ENCODE data around the gene RTN1.

Gene RTN1

GRCh38 chr14:59707778-59708561 is 162.6 kb downstream of the RTN1 start:
- no peak overlapping the region for H3K27ac ChIP-seq (ENCODE audit: low read depth, low read length)
- no peaks in the 10 kb centered on the region for H3K27me3 ChIP-seq (ENCODE audit: control insufficient read depth, insufficient read depth, low read length)
- no peak overlapping the region for H3K9ac ChIP-seq (ENCODE audit: low read length)
- H3K4me3 ChIP-seq (ENCODE audit: low read length): no peak overlapping the region
- no peaks in the 10 kb centered on the region for H3K4me1 ChIP-seq (ENCODE audit: control insufficient read depth, insufficient read depth, low read length)
- no peaks in the 10 kb centered on the region for H3K36me3 ChIP-seq (ENCODE audit: control insufficient read depth, insufficient read depth, low read length)

- H3K27ac ChIP-seq (ENCODE audit: low read depth, low read length): no peak overlapping the region
- H3K36me3 ChIP-seq (ENCODE audit: control insufficient read depth, insufficient read depth, low read length): no peaks in the 10 kb centered on the region
- H3K4me1 ChIP-seq (ENCODE audit: control insufficient read depth, insufficient read depth, low read length): no peaks in the 10 kb centered on the region
- H3K27me3 ChIP-seq (ENCODE audit: control insufficient read depth, insufficient read depth, low read length): no peaks in the 10 kb centered on the region
- H3K4me3 ChIP-seq (ENCODE audit: low read length): no peak overlapping the region
- no peak overlapping the region for H3K9ac ChIP-seq (ENCODE audit: low read length)
Observed at GRCh38 chr14:59705866-59706265, 164.7 kb downstream of the RTN1 start.

- Histone ChIP-seq H3K27ac (ENCODE audit: low read depth, low read length) (no peak overlapping the region), H3K36me3 (ENCODE audit: control insufficient read depth, insufficient read depth, low read length) (no peaks in the 10 kb centered on the region), H3K9ac (ENCODE audit: low read length) (no peak overlapping the region), H3K4me3 (ENCODE audit: low read length) (no peak overlapping the region), H3K4me1 (ENCODE audit: control insufficient read depth, insufficient read depth, low read length) (no peaks in the 10 kb centered on the region), H3K27me3 (ENCODE audit: control insufficient read depth, insufficient read depth, low read length) (no peaks in the 10 kb centered on the region)
Observed at GRCh38 chr14:59705245-59705644, 165.3 kb downstream of the RTN1 start.

GRCh38 chr14:59704054-59704645 is 166.4 kb downstream of the RTN1 start:
- Histone ChIP-seq H3K27me3 (ENCODE audit: control insufficient read depth, insufficient read depth, low read length) (no peaks in the 10 kb centered on the region), H3K9ac (ENCODE audit: low read length) (no peak overlapping the region), H3K36me3 (ENCODE audit: control insufficient read depth, insufficient read depth, low read length) (no peaks in the 10 kb centered on the region), H3K27ac (ENCODE audit: low read depth, low read length) (no peak overlapping the region), H3K4me1 (ENCODE audit: control insufficient read depth, insufficient read depth, low read length) (no peaks in the 10 kb centered on the region), H3K4me3 (ENCODE audit: low read length) (no peak overlapping the region)

GRCh38 chr14:59699442-59699841 is 171.1 kb downstream of the RTN1 start:
- no peaks in the 10 kb centered on the region for H3K4me1 ChIP-seq (ENCODE audit: control insufficient read depth, insufficient read depth, low read length)
- no peak overlapping the region for H3K27ac ChIP-seq (ENCODE audit: low read depth, low read length)
- no peak overlapping the region for H3K9ac ChIP-seq (ENCODE audit: low read length)
- no peaks in the 10 kb centered on the region for H3K27me3 ChIP-seq (ENCODE audit: control insufficient read depth, insufficient read depth, low read length)
- H3K4me3 ChIP-seq (ENCODE audit: low read length): no peak overlapping the region
- no peaks in the 10 kb centered on the region for H3K36me3 ChIP-seq (ENCODE audit: control insufficient read depth, insufficient read depth, low read length)

- Histone ChIP-seq H3K27me3 (ENCODE audit: control insufficient read depth, insufficient read depth, low read length) (no peaks in the 10 kb centered on the region), H3K4me1 (ENCODE audit: control insufficient read depth, insufficient read depth, low read length) (no peaks in the 10 kb centered on the region), H3K4me3 (ENCODE audit: low read length) (no peak overlapping the region), H3K9ac (ENCODE audit: low read length) (no peak overlapping the region), H3K27ac (ENCODE audit: low read depth, low read length) (no peak overlapping the region), H3K36me3 (ENCODE audit: control insufficient read depth, insufficient read depth, low read length) (no peaks in the 10 kb centered on the region)
Observed at GRCh38 chr14:59698793-59699192, 171.8 kb downstream of the RTN1 start.

GRCh38 chr14:59695198-59695597 is 175.4 kb downstream of the RTN1 start:
- no peaks in the 10 kb centered on the region for H3K4me1 ChIP-seq (ENCODE audit: control insufficient read depth, insufficient read depth, low read length)
- H3K27me3 ChIP-seq (ENCODE audit: control insufficient read depth, insufficient read depth, low read length): no peaks in the 10 kb centered on the region
- no peak overlapping the region for H3K27ac ChIP-seq (ENCODE audit: low read depth, low read length)
- H3K9ac ChIP-seq (ENCODE audit: low read length): no peak overlapping the region
- H3K4me3 ChIP-seq (ENCODE audit: low read length): no peak overlapping the region
- no peaks in the 10 kb centered on the region for H3K36me3 ChIP-seq (ENCODE audit: control insufficient read depth, insufficient read depth, low read length)

GRCh38 chr14:59691266-59691665 is 179.3 kb downstream of the RTN1 start:
- Histone ChIP-seq H3K4me3 (ENCODE audit: low read length) (no peak overlapping the region), H3K27me3 (ENCODE audit: control insufficient read depth, insufficient read depth, low read length) (no peaks in the 10 kb centered on the region), H3K36me3 (ENCODE audit: control insufficient read depth, insufficient read depth, low read length) (no peaks in the 10 kb centered on the region), H3K9ac (ENCODE audit: low read length) (no peak overlapping the region), H3K4me1 (ENCODE audit: control insufficient read depth, insufficient read depth, low read length) (no peaks in the 10 kb centered on the region), H3K27ac (ENCODE audit: low read depth, low read length) (no peak overlapping the region)

- no peaks in the 10 kb centered on the region for H3K36me3 ChIP-seq (ENCODE audit: control insufficient read depth, insufficient read depth, low read length)
- H3K4me3 ChIP-seq (ENCODE audit: low read length): no peak overlapping the region
- H3K27me3 ChIP-seq (ENCODE audit: control insufficient read depth, insufficient read depth, low read length): no peaks in the 10 kb centered on the region
- H3K9ac ChIP-seq (ENCODE audit: low read length): no peak overlapping the region
- H3K27ac ChIP-seq (ENCODE audit: low read depth, low read length): no peak overlapping the region
- H3K4me1 ChIP-seq (ENCODE audit: control insufficient read depth, insufficient read depth, low read length): no peaks in the 10 kb centered on the region
Observed at GRCh38 chr14:59690426-59690825, 180.2 kb downstream of the RTN1 start.

- no peaks in the 10 kb centered on the region for H3K36me3 ChIP-seq (ENCODE audit: control insufficient read depth, insufficient read depth, low read length)
- no peaks in the 10 kb centered on the region for H3K4me1 ChIP-seq (ENCODE audit: control insufficient read depth, insufficient read depth, low read length)
- no peak overlapping the region for H3K4me3 ChIP-seq (ENCODE audit: low read length)
Observed at GRCh38 chr14:59688224-59689170, 182.1 kb downstream of the RTN1 start.

GRCh38 chr14:59687663-59688062 is 182.9 kb downstream of the RTN1 start:
- Histone ChIP-seq H3K4me3 (ENCODE audit: low read length) (no peak overlapping the region), H3K27ac (ENCODE audit: low read depth, low read length) (no peak overlapping the region), H3K27me3 (ENCODE audit: control insufficient read depth, insufficient read depth, low read length) (no peaks in the 10 kb centered on the region), H3K36me3 (ENCODE audit: control insufficient read depth, insufficient read depth, low read length) (no peaks in the 10 kb centered on the region), H3K4me1 (ENCODE audit: control insufficient read depth, insufficient read depth, low read length) (no peaks in the 10 kb centered on the region), H3K9ac (ENCODE audit: low read length) (no peak overlapping the region)

More at GRCh38 chr14:59688224-59689170, 182.1 kb downstream of the RTN1 start:
- H3K27ac ChIP-seq (ENCODE audit: low read depth, low read length): no peak overlapping the region
- no peak overlapping the region for H3K9ac ChIP-seq (ENCODE audit: low read length)
- H3K27me3 ChIP-seq (ENCODE audit: control insufficient read depth, insufficient read depth, low read length): no peaks in the 10 kb centered on the region

GRCh38 chr14:59679872-59680271 is 190.7 kb downstream of the RTN1 start:
- no peak overlapping the region for H3K9ac ChIP-seq (ENCODE audit: low read length)
- H3K36me3 ChIP-seq (ENCODE audit: control insufficient read depth, insufficient read depth, low read length): no peaks in the 10 kb centered on the region
- H3K27me3 ChIP-seq (ENCODE audit: control insufficient read depth, insufficient read depth, low read length): no peaks in the 10 kb centered on the region
- H3K4me1 ChIP-seq (ENCODE audit: control insufficient read depth, insufficient read depth, low read length): no peaks in the 10 kb centered on the region
- H3K27ac ChIP-seq (ENCODE audit: low read depth, low read length): no peak overlapping the region
- H3K4me3 ChIP-seq (ENCODE audit: low read length): no peak overlapping the region

Data from rectal smooth muscle tissue (tissue), 1 donor.